ENCODE measurements around the gene FNDC3A.
"Not testable (repeated sequence)": the region's sequence is repeated elsewhere in the genome, so short reads cannot be mapped to it uniquely, and the experiment has no call there.

Gene FNDC3A

DNA sequence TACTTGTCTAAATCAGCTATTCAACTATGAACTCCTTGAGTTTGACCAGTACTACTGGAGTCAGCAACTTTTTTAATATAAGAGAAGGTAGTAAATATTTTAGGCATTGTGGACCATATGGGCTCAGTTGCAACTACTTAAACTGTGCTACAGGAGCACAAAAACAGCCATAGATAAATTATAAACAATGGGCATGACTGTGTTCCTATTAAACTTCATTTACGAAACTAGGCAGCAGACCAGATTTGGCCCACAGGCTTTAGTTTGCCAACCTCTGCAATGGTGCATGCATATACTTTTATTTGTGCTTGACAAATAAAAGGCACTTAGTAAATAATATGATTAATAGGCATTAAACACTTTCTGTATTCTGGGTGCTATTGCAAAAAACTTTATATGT, 7.6 kb downstream of the FNDC3A start:
- Histone ChIP-seq H3K4me3 (ENCODE audit: low read length) (no peak overlapping the region), H3K9me3 (ENCODE audit: low read length) (no peaks in the 10 kb centered on the region), H2AFZ (ENCODE audit: low read depth, low read length) (no peak overlapping the region), H3K4me1 (ENCODE audit: insufficient read depth, low read length) (peaks cover 17% of the 10 kb centered on the region), H3K27me3 (ENCODE audit: insufficient read depth, low read length) (no peaks in the 10 kb centered on the region), H3K36me3 (ENCODE audit: insufficient read depth, low read length) (no peaks in the 10 kb centered on the region)

DNA sequence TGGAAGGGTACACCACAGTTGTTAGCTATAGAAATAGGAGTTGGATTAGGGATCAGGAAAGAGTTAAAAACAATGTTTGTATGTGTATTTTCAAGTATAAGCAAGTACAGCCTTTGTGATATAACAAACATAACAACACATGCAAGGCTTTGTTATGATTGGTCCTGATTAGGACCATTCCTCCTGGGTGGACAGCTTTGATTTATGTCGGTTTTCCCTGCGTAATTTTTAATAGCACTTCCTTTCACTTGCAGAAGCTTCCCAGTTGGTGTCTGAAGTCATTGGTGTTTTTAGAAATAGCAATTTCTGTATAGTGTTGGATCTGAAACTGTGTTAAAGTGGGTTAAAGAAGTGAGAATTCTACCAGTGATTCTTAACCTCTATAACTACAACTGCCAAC, 10.0 kb downstream of the FNDC3A start:
- Histone ChIP-seq H2AFZ (ENCODE audit: low read depth, low read length) (no peak overlapping the region), H3K27me3 (ENCODE audit: insufficient read depth, low read length) (no peaks in the 10 kb centered on the region), H3K4me3 (ENCODE audit: low read length) (no peak overlapping the region), H3K36me3 (ENCODE audit: insufficient read depth, low read length) (no peaks in the 10 kb centered on the region), H3K9me3 (ENCODE audit: low read length) (peaks cover 1% of the 10 kb centered on the region), H3K4me1 (ENCODE audit: insufficient read depth, low read length) (peaks cover 7% of the 10 kb centered on the region)

DNA sequence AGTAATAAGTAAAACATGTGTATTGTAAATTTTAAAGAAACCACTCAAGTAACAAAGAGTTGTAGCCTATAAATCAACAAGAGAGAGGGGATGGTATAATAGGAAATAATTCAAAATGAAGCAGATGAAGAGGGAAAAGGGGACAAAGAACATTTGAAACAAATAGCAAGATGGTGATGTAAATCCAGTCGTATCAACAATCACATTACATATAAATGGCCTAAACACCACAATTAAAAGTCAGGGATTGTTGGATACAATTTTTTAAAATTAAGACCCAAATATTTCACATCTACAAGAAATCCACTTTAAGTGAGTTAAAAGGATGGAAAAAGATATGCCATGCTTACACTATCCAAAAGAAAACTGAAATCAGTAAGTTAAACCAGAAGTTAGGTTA, 15.2 kb downstream of the FNDC3A start:
- Histone ChIP-seq H2AFZ (ENCODE audit: low read depth, low read length) (no peak overlapping the region), H3K4me1 (ENCODE audit: insufficient read depth, low read length) (peaks cover 7% of the 10 kb centered on the region), H3K36me3 (ENCODE audit: insufficient read depth, low read length) (no peaks in the 10 kb centered on the region), H3K4me3 (ENCODE audit: low read length) (no peak overlapping the region), H3K9me3 (ENCODE audit: low read length) (peaks cover 4% of the 10 kb centered on the region), H3K27me3 (ENCODE audit: insufficient read depth, low read length) (no peaks in the 10 kb centered on the region)

DNA sequence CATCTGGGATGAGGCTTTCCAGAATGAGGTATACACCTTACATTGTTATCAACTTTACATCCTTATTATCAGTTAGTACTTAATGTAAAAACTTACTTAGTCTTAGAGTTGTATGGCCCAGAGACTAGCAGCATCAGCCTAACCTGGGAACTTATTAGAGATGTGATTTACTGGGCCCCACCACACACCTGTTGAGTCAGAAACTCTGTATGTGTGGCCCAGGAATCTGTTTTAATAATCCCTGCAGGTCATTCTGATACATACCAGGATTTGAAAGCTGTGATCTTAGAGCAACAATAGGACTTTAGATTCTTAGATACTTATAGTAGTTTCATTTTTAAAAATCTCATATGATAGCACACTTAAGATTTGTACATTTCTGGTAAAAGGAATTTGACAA, 17.4 kb downstream of the FNDC3A start:
- Histone ChIP-seq H2AFZ (ENCODE audit: low read depth, low read length) (no peak overlapping the region), H3K4me3 (ENCODE audit: low read length) (no peak overlapping the region), H3K9me3 (ENCODE audit: low read length) (peaks cover 4% of the 10 kb centered on the region), H3K36me3 (ENCODE audit: insufficient read depth, low read length) (no peaks in the 10 kb centered on the region), H3K27me3 (ENCODE audit: insufficient read depth, low read length) (no peaks in the 10 kb centered on the region), H3K4me1 (ENCODE audit: insufficient read depth, low read length) (no peaks in the 10 kb centered on the region)

DNA sequence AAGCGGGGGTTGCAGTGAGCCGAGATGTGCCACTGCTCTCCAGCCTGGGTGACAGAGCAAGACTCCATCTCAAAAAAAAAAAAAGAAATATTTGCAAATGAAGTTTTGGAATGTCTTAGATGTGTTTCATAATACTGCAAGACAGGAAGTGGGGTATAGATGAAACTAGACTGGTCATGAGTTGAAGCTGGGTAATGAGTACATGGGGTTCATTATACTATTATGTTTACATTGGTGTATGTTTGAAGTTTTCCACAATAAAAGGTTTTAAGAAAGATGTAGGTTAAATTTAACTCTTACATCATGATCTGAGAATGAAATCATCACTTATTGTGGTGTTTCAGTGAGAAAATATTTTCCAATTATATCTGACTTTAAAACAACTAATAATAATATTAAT, 19.0 kb downstream of the FNDC3A start:
- Histone ChIP-seq H3K9me3 (ENCODE audit: low read length) (peaks cover 9% of the 10 kb centered on the region), H3K4me1 (ENCODE audit: insufficient read depth, low read length) (no peaks in the 10 kb centered on the region), H3K36me3 (ENCODE audit: insufficient read depth, low read length) (no peaks in the 10 kb centered on the region), H3K27me3 (ENCODE audit: insufficient read depth, low read length) (no peaks in the 10 kb centered on the region), H2AFZ (ENCODE audit: low read depth, low read length) (no peak overlapping the region), H3K4me3 (ENCODE audit: low read length) (no peak overlapping the region)

DNA sequence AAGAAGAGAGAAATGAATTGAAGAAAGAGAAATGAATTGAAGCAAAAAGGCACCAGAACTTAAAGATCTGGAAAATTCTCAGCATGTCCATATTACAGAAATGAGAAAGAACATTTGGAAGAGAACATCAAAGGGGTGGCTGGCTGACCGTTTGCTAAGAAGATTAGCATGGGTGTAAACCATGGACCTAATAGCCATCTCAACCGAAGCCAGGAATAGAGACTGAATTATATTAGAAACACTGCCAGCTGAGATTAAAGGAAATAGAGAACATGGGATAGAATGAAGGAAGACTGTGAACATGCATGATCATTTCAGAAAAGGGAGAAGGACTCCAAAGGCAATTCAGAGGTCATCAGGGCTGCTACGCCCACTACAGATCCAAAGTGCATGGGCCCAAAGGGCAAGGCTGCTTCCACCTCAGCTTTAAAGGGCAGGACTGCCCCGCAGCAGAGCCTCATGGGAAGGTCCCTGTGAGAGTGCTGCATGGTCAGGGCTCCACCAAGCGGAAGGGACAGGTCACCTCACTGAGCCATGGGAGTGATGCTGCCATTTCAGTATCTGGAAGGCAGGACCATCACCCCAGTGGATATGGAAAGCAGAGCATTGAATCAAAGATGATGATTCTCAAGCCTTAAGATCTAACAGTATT, 23.1 kb downstream of the FNDC3A start:
- no peaks in the 10 kb centered on the region for H3K27me3 ChIP-seq (ENCODE audit: insufficient read depth, low read length)
- H3K4me1 ChIP-seq (ENCODE audit: insufficient read depth, low read length), result no peaks in the 10 kb centered on the region
- no peak overlapping the region for H3K4me3 ChIP-seq (ENCODE audit: low read length)
- H2AFZ ChIP-seq (ENCODE audit: low read depth, low read length), result no peak overlapping the region
- H3K36me3 ChIP-seq (ENCODE audit: insufficient read depth, low read length), result no peaks in the 10 kb centered on the region
- peaks cover 6% of the 10 kb centered on the region for H3K9me3 ChIP-seq (ENCODE audit: low read length)

DNA sequence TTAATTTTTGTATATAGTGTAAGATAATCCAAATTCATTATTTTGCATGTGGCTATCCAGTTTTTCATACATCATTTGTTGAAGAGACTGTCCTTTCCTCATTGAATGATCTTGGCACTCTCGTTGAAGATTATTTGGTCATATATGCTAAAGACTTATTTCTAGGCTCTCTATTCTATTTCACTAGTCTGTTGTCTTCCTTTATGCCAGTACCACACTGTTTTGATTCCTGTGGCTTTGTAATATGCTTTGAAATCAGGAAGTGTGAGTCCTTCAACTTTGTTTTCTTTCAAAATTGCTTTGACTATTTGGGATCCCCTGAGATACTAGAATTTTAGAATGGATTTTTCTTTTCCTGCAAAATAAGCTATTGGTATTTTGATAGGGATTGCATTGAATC, 24.5 kb downstream of the FNDC3A start:
- no peaks in the 10 kb centered on the region for H3K4me1 ChIP-seq (ENCODE audit: insufficient read depth, low read length)
- no peaks in the 10 kb centered on the region for H3K27me3 ChIP-seq (ENCODE audit: insufficient read depth, low read length)
- H2AFZ ChIP-seq (ENCODE audit: low read depth, low read length), result no peak overlapping the region
- peaks cover 6% of the 10 kb centered on the region for H3K9me3 ChIP-seq (ENCODE audit: low read length)
- no peaks in the 10 kb centered on the region for H3K36me3 ChIP-seq (ENCODE audit: insufficient read depth, low read length)
- H3K4me3 ChIP-seq (ENCODE audit: low read length), result no peak overlapping the region

DNA sequence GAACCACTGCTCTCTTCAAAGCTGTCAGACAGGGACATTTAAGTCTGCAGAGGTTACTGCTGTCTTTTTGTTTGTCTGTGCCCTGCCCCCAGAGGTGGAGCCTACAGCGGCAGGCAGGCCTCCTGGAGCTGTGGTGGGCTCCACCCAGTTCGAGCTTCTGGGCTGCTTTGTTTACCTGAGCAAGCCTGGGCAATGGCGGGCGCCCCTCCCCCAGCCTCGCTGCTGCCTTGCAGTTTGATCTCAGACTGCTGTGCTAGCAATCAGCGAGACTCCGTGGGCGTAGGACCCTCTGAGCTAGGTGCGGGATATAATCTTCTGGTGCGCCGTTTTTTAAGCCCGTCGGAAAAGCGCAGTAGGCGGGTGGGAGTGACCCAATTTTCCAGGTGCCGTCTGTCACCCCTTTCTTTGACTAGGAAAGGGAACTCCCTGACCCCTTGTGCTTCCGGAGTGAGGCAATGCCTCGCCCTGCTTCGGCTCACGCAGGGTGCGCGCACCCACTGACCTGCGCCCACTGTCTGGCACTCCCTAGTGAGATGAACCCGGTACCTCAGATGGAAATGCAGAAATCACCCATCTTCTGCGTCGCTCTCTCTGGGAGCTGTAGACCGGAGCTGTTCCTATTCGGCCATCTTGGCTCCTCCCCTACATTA, 43.4 kb downstream of the FNDC3A start:
- not testable (repeated sequence) for H3K4me1 ChIP-seq (ENCODE audit: insufficient read depth, low read length); H3K9me3 ChIP-seq (ENCODE audit: low read length); H3K36me3 ChIP-seq (ENCODE audit: insufficient read depth, low read length); H3K27me3 ChIP-seq (ENCODE audit: insufficient read depth, low read length); H3K4me3 ChIP-seq (ENCODE audit: low read length); H2AFZ ChIP-seq (ENCODE audit: low read depth, low read length)

DNA sequence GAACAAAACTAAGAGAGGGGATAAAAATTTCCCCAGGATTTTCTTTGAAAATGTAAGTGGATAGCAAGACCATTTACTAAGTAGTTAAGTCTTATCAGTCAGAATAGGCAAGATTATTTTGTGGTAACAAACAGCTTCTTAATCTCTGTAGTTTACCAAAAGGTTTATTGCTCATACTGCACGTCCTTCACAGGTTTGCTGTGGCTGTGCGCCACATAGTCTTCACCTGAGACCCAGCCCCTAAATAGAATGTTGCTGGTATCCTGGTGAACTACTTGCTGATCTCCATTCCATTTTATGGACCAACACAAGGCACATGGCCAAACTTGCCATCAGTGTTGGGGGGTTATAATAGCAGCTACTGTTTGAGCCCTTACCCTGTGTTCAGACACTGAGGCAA, 44.6 kb downstream of the FNDC3A start:
- H3K4me1 ChIP-seq (ENCODE audit: insufficient read depth, low read length), result no peaks in the 10 kb centered on the region
- H3K27me3 ChIP-seq (ENCODE audit: insufficient read depth, low read length), result no peaks in the 10 kb centered on the region
- H3K4me3 ChIP-seq (ENCODE audit: low read length), result no peak overlapping the region
- no peaks in the 10 kb centered on the region for H3K36me3 ChIP-seq (ENCODE audit: insufficient read depth, low read length)
- H3K9me3 ChIP-seq (ENCODE audit: low read length), result no peaks in the 10 kb centered on the region
- no peak overlapping the region for H2AFZ ChIP-seq (ENCODE audit: low read depth, low read length)

DNA sequence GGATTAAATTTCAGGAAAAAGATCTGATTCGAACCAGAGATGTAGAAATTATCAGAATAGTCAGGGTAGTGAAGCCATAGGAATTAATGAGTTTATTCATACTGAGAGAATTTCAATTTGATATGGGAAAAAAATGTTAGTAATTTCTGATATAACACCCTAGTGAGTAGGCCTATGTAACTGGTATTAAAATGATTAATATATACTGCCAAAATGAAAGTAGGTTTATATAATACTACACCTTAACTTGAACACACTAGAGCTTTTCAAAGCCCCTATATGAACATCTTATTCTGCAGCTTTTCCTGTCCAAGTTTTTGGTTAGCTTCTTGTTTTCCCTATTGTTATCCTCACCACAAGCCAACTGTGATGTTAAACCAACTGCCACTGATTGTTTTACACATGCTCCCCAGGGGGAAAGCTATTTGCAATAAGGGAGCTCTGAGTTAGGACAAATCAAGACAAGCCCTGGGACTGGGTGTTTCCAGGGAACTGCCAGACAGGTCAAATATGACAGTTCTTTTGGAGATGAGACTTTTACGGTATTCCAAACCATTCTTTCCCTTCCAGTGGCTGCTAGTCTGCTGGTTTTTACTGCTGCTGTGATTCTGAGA, 45.3 kb downstream of the FNDC3A start:
- Histone ChIP-seq H2AFZ (ENCODE audit: low read depth, low read length) (no peak overlapping the region), H3K4me3 (ENCODE audit: low read length) (no peak overlapping the region), H3K27me3 (ENCODE audit: insufficient read depth, low read length) (no peaks in the 10 kb centered on the region), H3K36me3 (ENCODE audit: insufficient read depth, low read length) (no peaks in the 10 kb centered on the region), H3K9me3 (ENCODE audit: low read length) (no peaks in the 10 kb centered on the region), H3K4me1 (ENCODE audit: insufficient read depth, low read length) (no peaks in the 10 kb centered on the region)

DNA sequence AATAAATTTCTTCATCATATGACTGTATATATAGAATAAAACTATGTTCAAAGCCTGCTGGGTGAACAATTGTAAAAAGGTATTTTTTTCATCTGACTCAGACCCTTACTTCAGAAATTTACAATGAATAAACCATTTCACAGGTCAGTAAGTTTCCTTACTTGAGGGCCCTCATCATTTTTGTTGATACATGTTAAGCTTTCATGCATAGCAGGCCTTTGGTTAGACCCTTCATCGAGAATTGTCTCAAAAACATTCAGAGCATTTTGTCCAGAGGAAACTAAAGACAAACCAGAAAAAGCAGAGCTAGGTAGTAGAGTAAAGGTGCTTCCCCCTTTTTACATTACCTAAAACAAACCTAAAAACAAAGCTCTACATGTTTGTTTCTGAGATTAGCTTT, 46.2 kb downstream of the FNDC3A start:
- H3K36me3 ChIP-seq (ENCODE audit: insufficient read depth, low read length), result no peaks in the 10 kb centered on the region
- no peaks in the 10 kb centered on the region for H3K4me1 ChIP-seq (ENCODE audit: insufficient read depth, low read length)
- H2AFZ ChIP-seq (ENCODE audit: low read depth, low read length), result no peak overlapping the region
- no peaks in the 10 kb centered on the region for H3K27me3 ChIP-seq (ENCODE audit: insufficient read depth, low read length)
- H3K9me3 ChIP-seq (ENCODE audit: low read length), result no peaks in the 10 kb centered on the region
- no peak overlapping the region for H3K4me3 ChIP-seq (ENCODE audit: low read length)

DNA sequence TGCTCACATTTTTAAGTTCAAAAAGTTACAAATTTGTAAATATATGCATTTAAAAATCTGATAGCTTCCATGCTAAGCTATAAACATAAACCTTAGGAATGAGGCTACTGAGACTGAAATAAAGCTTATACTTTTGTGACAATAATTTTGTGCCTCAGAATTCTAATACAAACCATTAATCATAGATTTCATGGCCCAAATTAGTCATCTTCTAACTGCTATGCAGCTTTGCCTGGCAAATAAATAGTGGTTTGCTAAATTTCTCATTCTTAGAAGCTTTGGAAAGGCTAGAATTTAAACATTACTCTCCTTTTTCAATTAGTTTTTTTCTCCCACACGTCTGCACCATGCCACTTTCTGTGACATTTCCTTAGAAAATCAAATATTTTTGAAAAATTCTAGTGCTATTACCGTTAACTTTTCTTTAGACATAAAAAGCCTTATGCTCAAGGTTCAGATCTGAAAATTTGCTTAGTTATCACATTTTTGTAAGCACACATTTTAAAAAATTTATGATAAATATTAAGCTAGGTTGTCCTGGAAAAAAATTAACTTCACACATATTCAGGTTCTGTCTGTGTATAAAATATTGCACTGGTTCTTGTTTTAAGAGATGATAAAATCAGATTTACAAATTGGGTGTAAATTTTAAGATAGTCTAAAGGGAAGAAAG, 46.9 kb downstream of the FNDC3A start:
- Histone ChIP-seq H2AFZ (ENCODE audit: low read depth, low read length) (no peak overlapping the region), H3K36me3 (ENCODE audit: insufficient read depth, low read length) (no peaks in the 10 kb centered on the region), H3K4me1 (ENCODE audit: insufficient read depth, low read length) (no peaks in the 10 kb centered on the region), H3K27me3 (ENCODE audit: insufficient read depth, low read length) (no peaks in the 10 kb centered on the region), H3K9me3 (ENCODE audit: low read length) (no peaks in the 10 kb centered on the region), H3K4me3 (ENCODE audit: low read length) (no peak overlapping the region)

DNA sequence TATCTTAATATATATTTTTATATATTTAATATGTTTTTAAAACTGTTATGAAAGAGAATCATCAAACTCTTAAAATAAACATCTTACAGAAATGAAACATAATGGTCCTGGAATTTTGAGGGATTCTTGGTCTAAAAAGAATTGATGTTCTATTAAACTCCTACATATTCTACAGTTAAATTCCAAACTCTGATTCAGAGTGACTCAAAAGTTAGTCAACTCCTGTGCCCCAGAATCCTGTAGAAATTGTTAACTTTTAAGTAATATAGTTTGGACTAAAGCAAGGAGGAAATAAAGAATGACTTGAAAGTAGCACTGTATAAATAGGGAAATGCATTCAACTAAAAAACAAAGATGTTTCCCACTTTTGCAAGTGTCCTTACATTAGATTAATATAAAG, 47.7 kb downstream of the FNDC3A start:
- Histone ChIP-seq H2AFZ (ENCODE audit: low read depth, low read length) (no peak overlapping the region), H3K27me3 (ENCODE audit: insufficient read depth, low read length) (no peaks in the 10 kb centered on the region), H3K36me3 (ENCODE audit: insufficient read depth, low read length) (no peaks in the 10 kb centered on the region), H3K4me3 (ENCODE audit: low read length) (no peak overlapping the region), H3K4me1 (ENCODE audit: insufficient read depth, low read length) (no peaks in the 10 kb centered on the region), H3K9me3 (ENCODE audit: low read length) (no peaks in the 10 kb centered on the region)
